Liver (tissue), 9 donors: Measurements from ENCODE around the gene HMHB1. TPM values are rescaled to one million over a fixed set of nuclear protein-coding genes. Genes with fewer than 3 reads are reported as not detected.

Experiments used
- DNase-seq: peaks from one replicate; pipeline ENCODE4 v3.0.0-alpha.2; 2017; ENCODE audit warnings: low spot score
- H3K27ac ChIP-seq, 2 donors: one replicate each; pipeline ENCODE4 v1.7.0; 2013; ENCODE audit warnings: inconsistent platforms in 2 of 2, low read length in 2 of 2, control low read depth in 1 of 2, low read depth in 1 of 2, mild to moderate bottlenecking in 1 of 2
- H3K27me3 ChIP-seq, 4 donors: one replicate each; pipeline versions ENCODE4 v1.6.1 to v1.7.0; 2013; ENCODE audit warnings: low read length in 3 of 4, inconsistent platforms in 1 of 4, mild to moderate bottlenecking in 1 of 4, moderate library complexity in 1 of 4; ENCODE audit not compliant: control insufficient read depth in 4 of 4, insufficient read depth in 4 of 4
- H3K36me3 ChIP-seq, 4 donors: one replicate each; pipeline versions ENCODE4 v1.6.1 to v1.7.0; 2013; ENCODE audit warnings: low read length in 3 of 4, mild to moderate bottlenecking in 3 of 4, low read depth in 1 of 4, moderate library complexity in 1 of 4; ENCODE audit not compliant: control insufficient read depth in 4 of 4, insufficient read depth in 3 of 4
- H3K4me1 ChIP-seq, 4 donors: one replicate each; pipeline versions ENCODE4 v1.6.1 to v1.7.0; 2013; ENCODE audit warnings: low read length in 3 of 4, mild to moderate bottlenecking in 3 of 4, moderate library complexity in 1 of 4; ENCODE audit not compliant: control insufficient read depth in 4 of 4, insufficient read depth in 4 of 4
- H3K4me3 ChIP-seq, 3 donors: one replicate each; pipeline versions ENCODE4 v1.6.1 to v1.7.0; 2013; ENCODE audit warnings: low read length in 3 of 3, control low read depth in 1 of 3, low read depth in 1 of 3, mild to moderate bottlenecking in 1 of 3
- H3K9ac ChIP-seq, 2 donors: one replicate each; pipeline ENCODE4 v1.7.0; 2013; ENCODE audit warnings: low read length in 2 of 2, mild to moderate bottlenecking in 2 of 2, moderate library complexity in 2 of 2, control low read depth in 1 of 2, low read depth in 1 of 2
- H3K9me3 ChIP-seq, 4 donors: one replicate each; pipeline versions ENCODE4 v1.6.1 to v1.7.0; 2013; ENCODE audit warnings: low read length in 3 of 4; ENCODE audit not compliant: control insufficient read depth in 4 of 4
- EGR1 ChIP-seq, 2 donors: IDR thresholded peaks; 2 replicates each; pipeline ENCODE4 v1.6.1; 2016 to 2018; ENCODE audit warnings: antibody characterized with exemption in 2 of 2, low read depth in 2 of 2
- HNF4A ChIP-seq, 2 donors: conservative IDR thresholded peaks; 2 replicates each; pipeline ENCODE4 v1.6.1; 2016; ENCODE audit warnings: antibody characterized with exemption in 2 of 2, mild to moderate bottlenecking in 2 of 2
- RAD21 ChIP-seq, 2 donors: IDR thresholded peaks; 2 replicates each; pipeline ENCODE4 v1.6.1; 2016; ENCODE audit warnings: antibody characterized with exemption in 2 of 2, mild to moderate bottlenecking in 2 of 2
- RXRA ChIP-seq, 2 donors: IDR thresholded peaks; 2 replicates each; pipeline ENCODE4 v1.6.1; 2017 to 2018; ENCODE audit warnings: antibody characterized with exemption in 2 of 2, mild to moderate bottlenecking in 1 of 2
- TAF1 ChIP-seq: conservative IDR thresholded peaks from 2 replicates; pipeline ENCODE4 v1.6.1; 2016; ENCODE audit warnings: antibody characterized with exemption, mild to moderate bottlenecking
- YY1 ChIP-seq: IDR thresholded peaks from 2 replicates; pipeline ENCODE4 v1.6.1; 2016; ENCODE audit warnings: antibody characterized with exemption, mild to moderate bottlenecking
- WGBS: extraction: QIAGEN DNeasy Blood & Tissue Kit; methylation state at CpG from one replicate; pipeline ENCODE4 v1.1.7; 2013; 5-methylcytosine and 5-hydroxymethylcytosine counted together
- polyA plus RNA-seq, 2 donors: library from polyadenylated mRNA; stranded (reverse) in 1 of 2; unstranded in 1 of 2; fragments of 200-250 nt in 1 of 2; fragments of >200 nt in 1 of 2; fragmentation: Nextera tagmentation in 1 of 2; extraction: Ambion mirVana in 1 of 2; gene quantifications; one replicate each; pipeline versions ENCODE4 v1.2.1 to v1.2.3, GENCODE V29; 2013 to 2015
- total RNA-seq, 2 donors: library from RNA; depleted of rRNA; stranded (reverse); fragments of >200 nt; gene quantifications; one replicate each; pipeline ENCODE4 v1.2.3, GENCODE V29; 2014
- TF ChIP-seq, protein P1 (sequence below): fragments of 150-350 bp; IDR thresholded peaks from 2 replicates; pipeline ENCODE4 v1.5.1; 2017; ENCODE audit warnings: improper control_type of control experiment, low read depth, low read length; ENCODE audit not compliant: missing input control
- TF ChIP-seq, protein P2 (sequence below): IDR thresholded peaks from 2 replicates; pipeline ENCODE4 v1.6.1; 2016; ENCODE audit warnings: antibody characterized with exemption
- TF ChIP-seq, protein P3 (sequence below): IDR thresholded peaks from 2 replicates; pipeline ENCODE4 v1.6.1; 2016; ENCODE audit warnings: antibody characterized with exemption
- TF ChIP-seq, protein P4 (sequence below): IDR thresholded peaks from 2 replicates; pipeline ENCODE4 v1.6.1; 2016; ENCODE audit warnings: antibody characterized with exemption, mild to moderate bottlenecking
- TF ChIP-seq, protein P5 (sequence below): IDR thresholded peaks from 2 replicates; pipeline ENCODE4 v1.6.1; 2016; ENCODE audit warnings: antibody characterized with exemption
- donor health status: healthy.
- donor health status: healthy.
- donor health status: healthy.
- donor health status: healthy.
- donor health status: healthy.

Gene HMHB1
- total and polyA plus RNA-seq, 4 donors, result not detected

DNA sequence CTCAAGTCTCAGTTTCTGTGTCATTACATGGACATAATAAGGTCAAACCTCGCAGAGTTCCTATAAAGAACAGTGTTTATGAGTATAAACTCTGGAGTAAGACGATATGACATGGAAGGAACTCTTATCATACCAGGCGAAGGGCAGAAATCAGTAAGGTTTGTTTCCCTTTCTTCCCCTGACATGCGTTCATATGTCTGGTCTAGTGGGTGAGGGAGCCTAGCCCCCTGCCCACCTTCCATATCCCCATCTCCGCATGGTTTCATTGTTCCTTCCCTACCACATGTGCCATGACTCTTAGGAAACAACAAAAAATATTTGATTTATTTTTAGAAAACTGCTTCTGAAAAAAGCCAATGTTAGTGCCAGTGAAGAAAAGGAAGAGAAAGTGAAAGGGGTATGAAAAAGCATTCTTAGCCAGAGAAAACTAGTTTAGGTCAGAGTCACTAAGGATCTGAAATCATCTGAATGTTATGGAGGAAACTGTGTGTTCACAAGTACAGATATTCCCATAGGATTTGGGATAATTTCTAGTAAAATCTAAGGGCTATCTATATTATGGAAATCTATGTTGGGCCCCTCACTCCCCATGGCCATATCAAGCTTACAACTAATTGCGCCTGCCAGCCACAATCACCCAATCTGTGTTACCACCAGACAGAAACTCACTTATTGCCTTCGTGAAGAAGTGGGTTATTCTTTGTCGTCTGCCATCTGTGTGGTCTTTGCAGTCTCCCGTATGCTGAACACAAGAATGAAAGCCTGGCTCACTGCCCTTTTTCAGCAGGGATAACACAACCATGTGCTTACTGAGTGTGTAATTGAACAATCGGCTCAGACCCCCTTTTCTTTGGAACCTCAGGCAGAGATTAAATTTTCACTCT is 19.9 kb upstream of the HMHB1 start (continued):
- TF ChIP-seq, protein P1, sequence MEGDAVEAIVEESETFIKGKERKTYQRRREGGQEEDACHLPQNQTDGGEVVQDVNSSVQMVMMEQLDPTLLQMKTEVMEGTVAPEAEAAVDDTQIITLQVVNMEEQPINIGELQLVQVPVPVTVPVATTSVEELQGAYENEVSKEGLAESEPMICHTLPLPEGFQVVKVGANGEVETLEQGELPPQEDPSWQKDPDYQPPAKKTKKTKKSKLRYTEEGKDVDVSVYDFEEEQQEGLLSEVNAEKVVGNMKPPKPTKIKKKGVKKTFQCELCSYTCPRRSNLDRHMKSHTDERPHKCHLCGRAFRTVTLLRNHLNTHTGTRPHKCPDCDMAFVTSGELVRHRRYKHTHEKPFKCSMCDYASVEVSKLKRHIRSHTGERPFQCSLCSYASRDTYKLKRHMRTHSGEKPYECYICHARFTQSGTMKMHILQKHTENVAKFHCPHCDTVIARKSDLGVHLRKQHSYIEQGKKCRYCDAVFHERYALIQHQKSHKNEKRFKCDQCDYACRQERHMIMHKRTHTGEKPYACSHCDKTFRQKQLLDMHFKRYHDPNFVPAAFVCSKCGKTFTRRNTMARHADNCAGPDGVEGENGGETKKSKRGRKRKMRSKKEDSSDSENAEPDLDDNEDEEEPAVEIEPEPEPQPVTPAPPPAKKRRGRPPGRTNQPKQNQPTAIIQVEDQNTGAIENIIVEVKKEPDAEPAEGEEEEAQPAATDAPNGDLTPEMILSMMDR, result no peak
- TF ChIP-seq, protein P2, sequence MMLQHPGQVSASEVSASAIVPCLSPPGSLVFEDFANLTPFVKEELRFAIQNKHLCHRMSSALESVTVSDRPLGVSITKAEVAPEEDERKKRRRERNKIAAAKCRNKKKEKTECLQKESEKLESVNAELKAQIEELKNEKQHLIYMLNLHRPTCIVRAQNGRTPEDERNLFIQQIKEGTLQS, result no peak

DNA sequence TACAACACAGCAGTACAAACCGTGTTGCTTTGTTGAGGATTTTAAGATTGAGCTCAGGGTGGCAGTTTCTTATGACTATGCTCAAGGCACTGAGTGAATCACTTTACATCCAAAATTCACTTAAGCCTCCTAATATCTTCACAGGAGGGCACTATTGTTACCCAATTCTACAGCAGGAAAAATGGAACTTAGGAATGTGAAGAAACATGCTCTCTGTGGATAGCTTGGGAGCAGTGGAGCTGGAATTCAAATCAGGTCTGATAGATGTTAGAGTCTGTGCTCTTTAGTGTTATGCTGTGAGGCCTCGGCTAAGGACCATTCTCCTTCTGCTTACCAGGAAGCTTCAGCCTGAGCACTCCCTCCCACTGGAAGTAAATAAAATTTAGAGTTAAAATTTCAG is 18.7 kb upstream of the HMHB1 start:
- H3K27me3 ChIP-seq, result no peaks in the 10 kb centered on the region
- 95% methylated on average over 2 of the region's 2 CpGs for WGBS
- no peak overlapping the region for H3K4me3 ChIP-seq
- no peak overlapping the region for H3K9ac ChIP-seq
- TF ChIP-seq, protein P3, sequence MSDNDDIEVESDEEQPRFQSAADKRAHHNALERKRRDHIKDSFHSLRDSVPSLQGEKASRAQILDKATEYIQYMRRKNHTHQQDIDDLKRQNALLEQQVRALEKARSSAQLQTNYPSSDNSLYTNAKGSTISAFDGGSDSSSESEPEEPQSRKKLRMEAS, result no peak
- TF ChIP-seq, protein P1, result no peak
- no peak for TF ChIP-seq HNF4A (conservative IDR thresholded peaks at IDR 0.05)
- TF ChIP-seq TAF1, result no peak
- TF ChIP-seq, protein P4, sequence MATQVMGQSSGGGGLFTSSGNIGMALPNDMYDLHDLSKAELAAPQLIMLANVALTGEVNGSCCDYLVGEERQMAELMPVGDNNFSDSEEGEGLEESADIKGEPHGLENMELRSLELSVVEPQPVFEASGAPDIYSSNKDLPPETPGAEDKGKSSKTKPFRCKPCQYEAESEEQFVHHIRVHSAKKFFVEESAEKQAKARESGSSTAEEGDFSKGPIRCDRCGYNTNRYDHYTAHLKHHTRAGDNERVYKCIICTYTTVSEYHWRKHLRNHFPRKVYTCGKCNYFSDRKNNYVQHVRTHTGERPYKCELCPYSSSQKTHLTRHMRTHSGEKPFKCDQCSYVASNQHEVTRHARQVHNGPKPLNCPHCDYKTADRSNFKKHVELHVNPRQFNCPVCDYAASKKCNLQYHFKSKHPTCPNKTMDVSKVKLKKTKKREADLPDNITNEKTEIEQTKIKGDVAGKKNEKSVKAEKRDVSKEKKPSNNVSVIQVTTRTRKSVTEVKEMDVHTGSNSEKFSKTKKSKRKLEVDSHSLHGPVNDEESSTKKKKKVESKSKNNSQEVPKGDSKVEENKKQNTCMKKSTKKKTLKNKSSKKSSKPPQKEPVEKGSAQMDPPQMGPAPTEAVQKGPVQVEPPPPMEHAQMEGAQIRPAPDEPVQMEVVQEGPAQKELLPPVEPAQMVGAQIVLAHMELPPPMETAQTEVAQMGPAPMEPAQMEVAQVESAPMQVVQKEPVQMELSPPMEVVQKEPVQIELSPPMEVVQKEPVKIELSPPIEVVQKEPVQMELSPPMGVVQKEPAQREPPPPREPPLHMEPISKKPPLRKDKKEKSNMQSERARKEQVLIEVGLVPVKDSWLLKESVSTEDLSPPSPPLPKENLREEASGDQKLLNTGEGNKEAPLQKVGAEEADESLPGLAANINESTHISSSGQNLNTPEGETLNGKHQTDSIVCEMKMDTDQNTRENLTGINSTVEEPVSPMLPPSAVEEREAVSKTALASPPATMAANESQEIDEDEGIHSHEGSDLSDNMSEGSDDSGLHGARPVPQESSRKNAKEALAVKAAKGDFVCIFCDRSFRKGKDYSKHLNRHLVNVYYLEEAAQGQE, result no peak
- no peaks in the 10 kb centered on the region for H3K9me3 ChIP-seq
- no peaks in the 10 kb centered on the region for H3K4me1 ChIP-seq
- H3K27ac ChIP-seq, result no peak overlapping the region
- no peak for DNase-seq
- H3K36me3 ChIP-seq, result no peaks in the 10 kb centered on the region

DNA sequence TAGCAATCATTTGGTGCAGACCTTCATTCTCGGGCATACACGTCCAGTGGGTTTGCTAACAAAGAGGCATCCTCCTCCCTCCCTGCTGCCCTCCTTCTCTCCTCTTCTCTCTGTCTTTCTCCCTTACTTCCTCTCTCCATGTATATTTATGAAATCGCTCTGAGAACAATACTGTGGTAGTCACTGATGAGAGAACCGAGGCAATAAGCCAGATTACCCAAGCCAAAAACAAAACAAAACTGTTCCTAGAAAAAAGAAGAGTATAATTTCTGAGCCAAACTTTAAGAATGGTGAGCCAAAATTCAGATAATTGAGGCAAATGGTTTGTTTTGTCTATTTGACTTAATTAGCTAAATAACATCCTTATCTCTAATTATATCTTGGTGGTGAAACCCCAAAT is 15.8 kb upstream of the HMHB1 start:
- no peak for DNase-seq
- H3K4me3 ChIP-seq, result no peak overlapping the region
- no peaks in the 10 kb centered on the region for H3K4me1 ChIP-seq
- no peak overlapping the region for H3K9ac ChIP-seq
- 77% methylated on average over 4 of the region's 4 CpGs for WGBS
- no peak overlapping the region for H3K27ac ChIP-seq
- no peaks in the 10 kb centered on the region for H3K27me3 ChIP-seq
- no peaks in the 10 kb centered on the region for H3K9me3 ChIP-seq
- H3K36me3 ChIP-seq, result no peaks in the 10 kb centered on the region
- TF ChIP-seq HNF4A (conservative IDR thresholded peaks at IDR 0.05) (no peak), TAF1 (no peak), RAD21 (IDR thresholded peaks at IDR 0.05) (no peak), YY1 (no peak), RXRA (IDR thresholded peaks at IDR 0.05) (no peak), EGR1 (IDR thresholded peaks at IDR 0.05; ENCODE audit: low read depth in 2 of 2) (no peak)
- TF ChIP-seq, protein P5, sequence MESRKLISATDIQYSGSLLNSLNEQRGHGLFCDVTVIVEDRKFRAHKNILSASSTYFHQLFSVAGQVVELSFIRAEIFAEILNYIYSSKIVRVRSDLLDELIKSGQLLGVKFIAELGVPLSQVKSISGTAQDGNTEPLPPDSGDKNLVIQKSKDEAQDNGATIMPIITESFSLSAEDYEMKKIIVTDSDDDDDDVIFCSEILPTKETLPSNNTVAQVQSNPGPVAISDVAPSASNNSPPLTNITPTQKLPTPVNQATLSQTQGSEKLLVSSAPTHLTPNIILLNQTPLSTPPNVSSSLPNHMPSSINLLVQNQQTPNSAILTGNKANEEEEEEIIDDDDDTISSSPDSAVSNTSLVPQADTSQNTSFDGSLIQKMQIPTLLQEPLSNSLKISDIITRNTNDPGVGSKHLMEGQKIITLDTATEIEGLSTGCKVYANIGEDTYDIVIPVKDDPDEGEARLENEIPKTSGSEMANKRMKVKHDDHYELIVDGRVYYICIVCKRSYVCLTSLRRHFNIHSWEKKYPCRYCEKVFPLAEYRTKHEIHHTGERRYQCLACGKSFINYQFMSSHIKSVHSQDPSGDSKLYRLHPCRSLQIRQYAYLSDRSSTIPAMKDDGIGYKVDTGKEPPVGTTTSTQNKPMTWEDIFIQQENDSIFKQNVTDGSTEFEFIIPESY, result no peak
- TF ChIP-seq, protein P1, result no peak
